SW480 (cell line): ENCODE results near the gene COL23A1.
"Not testable (repeated sequence)": the region's sequence is repeated elsewhere in the genome, so short reads cannot be mapped to it uniquely, and the experiment has no call there.

Experiments used
- DNase-seq: peaks from one replicate; pipeline ENCODE4 v3.0.0-alpha.2; 2016; ENCODE audit warnings: low spot score

The COL23A1 gene

GRCh38 chr5:178588769-178589168 lies 1.4 kb downstream of the COL23A1 start:
- DNase-seq = no peak

GRCh38 chr5:178587763-178588611 lies 2.2 kb downstream of the COL23A1 start:
- no peak for DNase-seq

GRCh38 chr5:178586396-178586795 lies 3.8 kb downstream of the COL23A1 start:
- no peak for DNase-seq

- not testable (repeated sequence) for DNase-seq
Observed at GRCh38 chr5:178585421-178585820, 4.8 kb downstream of the COL23A1 start.

- DNase-seq = no peak
Observed at GRCh38 chr5:178583279-178583678, 6.9 kb downstream of the COL23A1 start.

- no peak for DNase-seq
Observed at GRCh38 chr5:178582291-178582690, 7.9 kb downstream of the COL23A1 start.

GRCh38 chr5:178581621-178582020 lies 8.6 kb downstream of the COL23A1 start:
- DNase-seq = peak; percentile 14

GRCh38 chr5:178580271-178580955 lies 9.8 kb downstream of the COL23A1 start:
- DNase-seq = no peak

GRCh38 chr5:178577944-178578343 lies 12.2 kb downstream of the COL23A1 start:
- DNase-seq = no peak

GRCh38 chr5:178577376-178577839 lies 12.8 kb downstream of the COL23A1 start:
- no peak for DNase-seq

- no peak for DNase-seq
Observed at GRCh38 chr5:178576591-178577351, 13.4 kb downstream of the COL23A1 start.

- no peak for DNase-seq
Observed at GRCh38 chr5:178573216-178573615, 17.0 kb downstream of the COL23A1 start.

GRCh38 chr5:178572617-178573016 lies 17.6 kb downstream of the COL23A1 start:
- DNase-seq = no peak

GRCh38 chr5:178569485-178569884 lies 20.7 kb downstream of the COL23A1 start:
- DNase-seq = no peak

- DNase-seq = no peak
Observed at GRCh38 chr5:178564811-178565550, 25.2 kb downstream of the COL23A1 start.

GRCh38 chr5:178564397-178564796 lies 25.8 kb downstream of the COL23A1 start:
- DNase-seq = no peak

GRCh38 chr5:178563621-178564020 lies 26.6 kb downstream of the COL23A1 start:
- no peak for DNase-seq

- DNase-seq = no peak
Observed at GRCh38 chr5:178561746-178562264, 28.4 kb downstream of the COL23A1 start.

- DNase-seq = no peak
Observed at GRCh38 chr5:178560911-178561310, 29.3 kb downstream of the COL23A1 start.

GRCh38 chr5:178557416-178557815 lies 32.8 kb downstream of the COL23A1 start:
- no peak for DNase-seq

- DNase-seq = no peak
Observed at GRCh38 chr5:178555771-178556211, 34.4 kb downstream of the COL23A1 start.
